Measurements from ENCODE around the gene GLI3.

The GLI3 gene

GRCh38 chr7:42236976-42237810 is at the start of gene GLI3:
GLI3 (minus strand) TSS chr7:42237209; CDS start chr7:42223253, 13,956 bp downstream.
- no peak for DNase-seq

- DNase-seq: no peak
Observed at GRCh38 chr7:42285383-42285824, 48.4 kb upstream of the GLI3 start.

GRCh38 chr7:42283553-42283952 is 46.5 kb upstream of the GLI3 start:
- no peak for DNase-seq

GRCh38 chr7:42278344-42278743 is 41.3 kb upstream of the GLI3 start:
- no peak for DNase-seq

- DNase-seq: no peak
Observed at GRCh38 chr7:42274053-42274452, 37.0 kb upstream of the GLI3 start.

GRCh38 chr7:42272793-42273665 is 36.0 kb upstream of the GLI3 start:
- DNase-seq: no peak

- no peak for DNase-seq
Observed at GRCh38 chr7:42269161-42269560, 32.2 kb upstream of the GLI3 start.

- no peak for DNase-seq
Observed at GRCh38 chr7:42264702-42265101, 27.7 kb upstream of the GLI3 start.

- no peak for DNase-seq
Observed at GRCh38 chr7:42263971-42264370, 27.0 kb upstream of the GLI3 start.

- DNase-seq: peak in 1 of 2 experiments; percentile 26
Observed at GRCh38 chr7:42262964-42263363, 26.0 kb upstream of the GLI3 start.

- no peak for DNase-seq
Observed at GRCh38 chr7:42254217-42254616, 17.2 kb upstream of the GLI3 start.

GRCh38 chr7:42253316-42253715 is 16.3 kb upstream of the GLI3 start:
- DNase-seq: no peak

- DNase-seq: no peak
Observed at GRCh38 chr7:42250411-42250810, 13.4 kb upstream of the GLI3 start.

GRCh38 chr7:42248579-42248978 is 11.6 kb upstream of the GLI3 start:
- DNase-seq: no peak

GRCh38 chr7:42247301-42247700 is 10.3 kb upstream of the GLI3 start:
- no peak for DNase-seq

- DNase-seq: no peak
Observed at GRCh38 chr7:42244828-42245227, 7.8 kb upstream of the GLI3 start.

GRCh38 chr7:42242381-42242780 is 5.4 kb upstream of the GLI3 start:
- no peak for DNase-seq

- DNase-seq: no peak
Observed at GRCh38 chr7:42241424-42241823, 4.4 kb upstream of the GLI3 start.

- DNase-seq: no peak
Observed at GRCh38 chr7:42240416-42240815, 3.4 kb upstream of the GLI3 start.

GRCh38 chr7:42238709-42239366 is 1.8 kb upstream of the GLI3 start:
- no peak for DNase-seq

- no peak for DNase-seq
Observed at GRCh38 chr7:42237811-42238541, 967 bp upstream of the GLI3 start.

GRCh38 chr7:42236266-42236975 is 588 bp downstream of the GLI3 start:
- DNase-seq: no peak
